Activated CD4-positive, alpha-beta T cell treated with anti-CD3 and anti-CD28 coated beads for 48 hours (primary cell): ENCODE results near the gene DNAJC3.
"Not testable (repeated sequence)": the region's sequence is repeated elsewhere in the genome, so short reads cannot be mapped to it uniquely, and the experiment has no call there.

Experiments
- DNase-seq: peaks from one replicate; pipeline ENCODE4 v3.0.0-alpha.2; 2020

DNAJC3 gene

GRCh38 chr13:95784161-95784899 is 107.4 kb downstream of the DNAJC3 start:
- no peak for DNase-seq

- DNase-seq = no peak
These were observed 108.0 kb downstream of the DNAJC3 start for GRCh38 chr13:95784900-95785290.

DNA sequence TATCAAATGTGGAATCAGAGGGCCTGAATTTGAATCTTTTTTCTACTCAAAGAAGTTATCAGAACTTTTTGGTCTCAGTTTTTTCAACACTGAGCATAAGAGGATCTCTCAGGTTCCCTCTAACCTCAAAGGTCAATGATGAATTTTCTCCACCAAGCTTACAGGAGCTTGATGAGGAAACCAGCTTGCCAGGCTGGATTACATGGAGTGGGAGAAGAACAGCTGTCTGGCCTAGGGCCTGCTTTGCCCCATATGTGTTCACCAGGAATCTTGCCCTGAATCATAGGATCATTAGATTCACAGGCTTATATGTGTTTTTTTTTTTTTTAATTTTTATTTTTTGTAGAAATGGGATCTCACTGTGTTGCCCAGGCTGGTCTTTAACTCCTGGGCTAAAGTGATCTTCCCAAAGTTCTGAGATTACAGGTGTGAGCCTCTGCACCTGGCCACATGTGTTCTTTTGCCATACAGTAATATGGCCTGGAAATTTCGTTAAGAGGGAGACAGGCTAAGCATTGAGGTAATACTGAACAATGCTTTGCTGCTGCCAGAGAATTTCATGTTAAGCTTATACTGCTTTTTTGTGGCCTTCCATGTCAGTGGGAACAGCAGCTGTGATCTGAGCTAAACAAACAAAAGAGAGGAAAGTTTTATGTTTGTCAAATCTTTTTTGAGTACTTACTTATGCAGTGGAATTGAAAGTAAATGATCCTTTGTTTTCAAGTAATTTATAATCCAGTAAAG is 110.6 kb downstream of the DNAJC3 start:
- no peak for DNase-seq

- no peak for DNase-seq
These were observed 111.1 kb downstream of the DNAJC3 start for GRCh38 chr13:95788100-95788463.

GRCh38 chr13:95789315-95789714 is 112.4 kb downstream of the DNAJC3 start:
- DNase-seq = not testable (repeated sequence)

DNA sequence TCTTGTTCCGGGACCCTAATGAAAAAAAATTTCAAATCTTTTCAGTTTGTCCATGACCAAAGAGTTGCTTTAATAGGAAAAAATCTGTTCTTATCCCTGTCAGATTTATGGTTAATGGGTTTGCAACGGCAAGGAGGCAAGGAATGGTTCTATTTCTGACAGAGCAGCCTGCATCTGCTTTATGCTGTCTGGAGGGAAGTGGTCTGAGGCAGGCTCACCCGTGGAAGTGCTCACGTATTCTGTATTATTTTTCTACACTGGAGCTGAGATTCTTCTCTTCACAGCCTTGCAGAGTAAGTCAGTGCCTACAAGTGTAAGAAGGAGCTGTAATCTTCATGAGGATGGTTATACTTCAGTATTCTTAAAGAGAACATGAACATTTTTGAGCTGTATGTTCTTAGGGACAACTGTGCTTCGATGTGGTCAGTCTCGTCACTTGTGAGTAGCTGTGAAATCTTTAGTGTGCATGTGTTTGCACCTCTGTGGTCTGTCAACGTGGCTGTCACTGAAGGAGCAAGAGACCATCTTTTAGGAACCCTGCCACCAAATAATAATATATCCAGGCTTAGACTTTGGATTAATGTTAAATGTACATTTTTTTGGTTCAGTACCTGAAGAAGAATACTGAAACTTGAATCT is 114.3 kb downstream of the DNAJC3 start:
- no peak for DNase-seq

GRCh38 chr13:95793018-95793555 is 116.1 kb downstream of the DNAJC3 start:
- DNase-seq = no peak

GRCh38 chr13:95793781-95794180 is 116.8 kb downstream of the DNAJC3 start:
- no peak for DNase-seq

- DNase-seq = no peak
These were observed 120.1 kb downstream of the DNAJC3 start for GRCh38 chr13:95797016-95797415.

GRCh38 chr13:95800436-95800835 is 123.5 kb downstream of the DNAJC3 start:
- DNase-seq = no peak

DNA sequence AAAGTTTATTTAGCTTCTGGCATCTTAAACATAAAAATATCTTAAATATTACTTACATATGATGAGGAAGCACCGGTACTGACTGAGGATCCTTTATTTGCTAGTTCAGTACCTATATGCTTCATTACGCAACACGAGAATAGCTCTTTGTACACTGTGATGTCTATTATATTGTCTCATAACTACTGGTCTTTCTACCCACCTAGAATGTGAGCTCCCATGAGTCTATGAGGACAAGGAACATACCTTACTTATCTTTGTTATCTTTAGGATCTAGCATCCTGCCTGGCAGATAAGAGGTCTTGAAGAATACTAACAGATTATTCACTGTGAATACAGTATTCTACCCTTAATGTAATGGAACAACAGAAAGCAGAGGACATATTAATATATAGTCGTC is 124.9 kb downstream of the DNAJC3 start:
- DNase-seq = no peak

- no peak for DNase-seq
These were observed 129.0 kb downstream of the DNAJC3 start for GRCh38 chr13:95805921-95806320.

GRCh38 chr13:95809429-95809828 is 132.5 kb downstream of the DNAJC3 start:
- DNase-seq = no peak

- no peak for DNase-seq
These were observed 136.2 kb downstream of the DNAJC3 start for GRCh38 chr13:95813139-95813538.

- DNase-seq = no peak
These were observed 137.6 kb downstream of the DNAJC3 start for GRCh38 chr13:95814495-95814894.

GRCh38 chr13:95822303-95822702 is 145.4 kb downstream of the DNAJC3 start:
- no peak for DNase-seq

GRCh38 chr13:95833126-95833525 is 156.2 kb downstream of the DNAJC3 start:
- DNase-seq = no peak

DNA sequence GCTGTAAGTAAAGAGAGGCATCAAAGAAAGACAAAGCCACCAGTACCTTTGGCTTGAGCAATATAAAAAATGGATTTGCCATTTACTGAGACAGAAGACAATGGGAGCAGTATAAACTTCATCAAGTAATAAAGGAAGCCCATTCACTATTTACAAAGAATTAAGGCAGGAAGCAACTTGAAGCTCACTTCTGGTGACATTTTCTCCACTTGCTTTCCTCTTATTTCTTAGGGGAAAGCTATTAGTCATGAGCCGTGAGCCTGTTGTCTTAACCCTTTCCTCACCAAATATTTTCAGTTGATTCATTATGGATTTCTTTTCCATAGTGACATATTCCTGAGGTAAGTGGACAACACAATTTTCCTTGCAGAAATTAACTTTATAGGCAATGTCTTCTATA is 156.8 kb downstream of the DNAJC3 start:
- DNase-seq = no peak

DNA sequence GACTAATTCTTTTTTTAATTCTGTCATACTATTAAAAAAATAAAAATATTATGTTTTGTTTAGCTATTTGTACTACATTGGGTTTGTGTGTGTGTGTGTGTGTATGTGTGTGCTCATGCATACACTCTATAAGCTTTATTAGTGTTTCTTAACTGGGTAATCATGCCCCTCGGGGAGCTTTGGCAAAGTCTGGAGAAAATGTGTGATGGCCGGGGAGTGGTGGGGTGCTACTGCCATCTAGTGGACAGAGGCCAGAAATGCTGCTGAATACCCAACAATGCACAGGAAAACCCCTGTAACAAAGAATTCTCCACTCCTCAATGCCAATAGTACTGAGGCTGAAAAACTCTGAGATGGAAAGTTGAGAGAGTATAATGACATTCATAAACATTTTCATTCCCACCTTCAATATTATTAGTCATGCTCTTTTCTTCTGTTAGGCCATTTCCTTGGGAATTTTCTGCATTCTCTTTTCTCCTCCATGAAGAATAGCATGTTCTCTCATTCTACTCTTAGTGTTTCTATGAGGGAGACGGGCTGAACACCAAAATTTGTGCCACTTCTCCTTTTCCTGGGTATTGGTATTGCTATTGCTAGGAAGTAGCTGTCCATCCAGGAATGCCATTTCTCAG is 157.3 kb downstream of the DNAJC3 start:
- peak; percentile 71 for DNase-seq

DNA sequence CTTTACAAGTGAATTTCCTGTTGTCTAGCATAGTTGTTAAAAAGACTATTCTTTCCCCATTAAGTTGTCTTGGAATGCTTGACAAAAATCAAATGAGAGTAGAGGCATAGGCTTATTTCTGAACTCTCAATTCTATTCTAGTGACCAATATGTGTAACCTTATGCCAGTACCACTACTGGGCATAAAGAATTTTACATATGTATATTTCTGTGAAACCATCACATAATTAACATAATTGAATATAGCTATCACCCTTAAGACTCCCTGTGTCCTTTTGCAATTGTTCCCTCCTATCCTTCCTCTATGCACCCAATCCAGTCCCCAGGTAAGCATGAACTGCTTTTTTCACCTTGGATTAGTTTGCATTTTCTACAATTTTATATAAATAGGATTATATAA is 165.0 kb downstream of the DNAJC3 start:
- DNase-seq = no peak

GRCh38 chr13:95842898-95843297 is 166.0 kb downstream of the DNAJC3 start:
- DNase-seq = no peak
